K562 (cell line): Measurements from ENCODE around the gene SKOR1. TPM values are rescaled to one million over a fixed set of nuclear protein-coding genes. Genes with fewer than 3 reads are reported as not detected.

Experiments
- ARID1B ChIP-seq: fragments of 450-650 bp; IDR thresholded peaks from 2 replicates; pipeline ENCODE4 v1.6.1; 2016; ENCODE audit warnings: antibody characterized with exemption, mild to moderate bottlenecking, inconsistent platforms
- ATF7 ChIP-seq: fragments of 450-650 bp; IDR thresholded peaks from 2 replicates; pipeline ENCODE4 v1.7.1; 2014; ENCODE audit warnings: mild to moderate bottlenecking, moderate library complexity
- BHLHE40 ChIP-seq: IDR thresholded peaks from 2 replicates; pipeline ENCODE4 v1.6.1; 2011; ENCODE audit warnings: low read length, improper control_type of control experiment
- CTBP1 ChIP-seq: fragments of 450-650 bp; IDR thresholded peaks from 2 replicates; pipeline ENCODE4 v1.6.1; 2016; ENCODE audit warnings: borderline replicate concordance
- CXXC5 ChIP-seq: fragments of 250-450 bp; sonication (Bioruptor Pico); IDR thresholded peaks from 2 replicates; pipeline ENCODE4 v1.8.0; 2022; ENCODE audit warnings: inconsistent platforms, mild to moderate bottlenecking, moderate library complexity
- DPF2 ChIP-seq: fragments of 450-650 bp; IDR thresholded peaks from 2 replicates; pipeline ENCODE4 v1.6.1; 2016
- EP300 ChIP-seq: IDR thresholded peaks from 2 replicates; pipeline ENCODE4 v1.6.1; 2012; ENCODE audit warnings: low read length, improper control_type of control experiment
- EP400 ChIP-seq: fragments of 450-650 bp; IDR thresholded peaks from 2 replicates; pipeline ENCODE4 v1.6.1; 2017; ENCODE audit warnings: antibody characterized with exemption, mild to moderate bottlenecking, moderate library complexity
- FOSL1 ChIP-seq: fragments of 200-800 bp; sonication (Bioruptor generic); conservative IDR thresholded peaks from 2 replicates; pipeline ENCODE4 v1.6.1; 2016; ENCODE audit warnings: missing genetic modification characterization, missing compliant biosample characterization
- JUND ChIP-seq, 2 experiments: IDR thresholded peaks; 2 replicates in 1 of 2; 3 replicates in 1 of 2; pipeline ENCODE4 v1.6.1; 2011; ENCODE audit warnings: borderline replicate concordance in 2 of 2, low read depth in 2 of 2, low read length in 2 of 2, improper control_type of control experiment in 1 of 2, missing biosample characterization in 1 of 2, missing genetic modification characterization in 1 of 2, missing genetic modification reagents in 1 of 2
- MEIS2 ChIP-seq: fragments of 450-650 bp; IDR thresholded peaks from 2 replicates; pipeline ENCODE4 v1.6.1; 2014; ENCODE audit warnings: mild to moderate bottlenecking; ENCODE audit not compliant: partially characterized antibody
- NEUROD1 ChIP-seq: fragments of 150-350 bp; IDR thresholded peaks from 2 replicates; pipeline ENCODE4 v1.6.1; 2014; ENCODE audit warnings: borderline replicate concordance, low read length, low read depth; ENCODE audit not compliant: partially characterized antibody
- NFE2L1 ChIP-seq: fragments of 450-650 bp; IDR thresholded peaks from 2 replicates; pipeline ENCODE4 v1.6.1; 2016; ENCODE audit warnings: missing genetic modification characterization, low read depth, mild to moderate bottlenecking, missing compliant biosample characterization, moderate library complexity, borderline replicate concordance
- PML ChIP-seq: IDR thresholded peaks from 2 replicates; pipeline ENCODE4 v1.6.1; 2012; ENCODE audit warnings: low read length, inconsistent platforms
- POLR2H ChIP-seq: IDR thresholded peaks from 2 replicates; pipeline ENCODE4 v1.6.1; 2016; ENCODE audit warnings: missing genetic modification characterization, low read depth, mild to moderate bottlenecking, control low read depth, missing compliant biosample characterization, moderate library complexity
- POLR3A ChIP-seq: IDR thresholded peaks from 2 replicates; pipeline ENCODE4 v1.6.1; 2011; ENCODE audit warnings: borderline replicate concordance, mild to moderate bottlenecking, moderate library complexity; ENCODE audit not compliant: insufficient read length, insufficient read depth; ENCODE audit errors: extremely low read depth
- PTBP1 ChIP-seq: fragments of 200-400 bp; formaldehyde crosslinking; IDR thresholded peaks from 2 replicates; pipeline ENCODE4 v1.6.1; 2017; ENCODE audit warnings: low read depth, low read length
- RCOR1 ChIP-seq, 2 experiments: IDR thresholded peaks; 2 replicates each; pipeline ENCODE4 v1.6.1; 2012; ENCODE audit warnings: low read depth in 2 of 2, low read length in 2 of 2, borderline replicate concordance in 1 of 2, improper control_type of control experiment in 1 of 2
- RNF2 ChIP-seq: sonication (generic); IDR thresholded peaks from 2 replicates; pipeline ENCODE4 v1.6.1; 2016
- SMAD3 ChIP-seq: fragments of 450-650 bp; formaldehyde crosslinking; conservative IDR thresholded peaks from 2 replicates; pipeline ENCODE4 v1.4.0; 2020; ENCODE audit warnings: mild to moderate bottlenecking
- SRSF3 ChIP-seq: fragments of 200-400 bp; formaldehyde crosslinking; IDR thresholded peaks from 2 replicates; pipeline ENCODE4 v1.6.1; 2016; ENCODE audit warnings: mild to moderate bottlenecking, low read length, moderate library complexity; ENCODE audit not compliant: insufficient read depth
- TEAD4 ChIP-seq, 2 experiments: sonication (generic) in 1 of 2; formaldehyde crosslinking in 1 of 2; IDR thresholded peaks; 2 replicates each; pipeline versions ENCODE4 v1.6.1 to v1.8.0; 2012 to 2022; ENCODE audit warnings: borderline replicate concordance in 1 of 2, inconsistent platforms in 1 of 2, low read length in 1 of 2, mild to moderate bottlenecking in 1 of 2, missing genetic modification reagents in 1 of 2
- U2AF2 ChIP-seq: fragments of 200-400 bp; formaldehyde crosslinking; optimal IDR thresholded peaks from 2 replicates; pipeline ENCODE3; 2017; ENCODE audit warnings: low read depth, mild to moderate bottlenecking, low read length
- ZBED1 ChIP-seq: IDR thresholded peaks from 2 replicates; pipeline ENCODE4 v1.6.1; 2014
- ZEB2 ChIP-seq: fragments of 450-650 bp; IDR thresholded peaks from 2 replicates; pipeline ENCODE4 v1.6.1; 2016
- ZNF143 ChIP-seq: sonication (generic); formaldehyde crosslinking; IDR thresholded peaks from 2 replicates; pipeline ENCODE4 v1.9.0; 2022; ENCODE audit warnings: mild to moderate bottlenecking, missing genetic modification reagents
- ZNF347 ChIP-seq: fragments of 450-650 bp; formaldehyde crosslinking; IDR thresholded peaks from 2 replicates; pipeline ENCODE4 v1.4.0; 2020; ENCODE audit warnings: low read depth, mild to moderate bottlenecking, moderate library complexity
- ZNF354B ChIP-seq: fragments of 250-450 bp; sonication (Bioruptor Pico); IDR thresholded peaks from 2 replicates; pipeline ENCODE4 v1.4.0; 2020
- polyA plus RNA-seq, 8 experiments: library from polyadenylated mRNA; depleted of rRNA in 4 of 8; stranded (reverse) in 5 of 8; unstranded in 3 of 8; fragments of >200 nt; fragmentation: Nextera tagmentation in 2 of 8; fragmentation: Illumina TruSeq in 1 of 8; extraction: Ambion mirVana in 2 of 8; extraction: Trizol in 1 of 8; gene quantifications; 2 replicates each; pipeline versions ENCODE4 v1.2.1 to v1.2.3, GENCODE V29; 2011 to 2014; ENCODE audit warnings: inconsistent platforms in 1 of 8, missing spikeins in 1 of 8
- total RNA-seq, 7 experiments: library from RNA; depleted of rRNA in 6 of 7; stranded (reverse); fragments of >200 nt in 6 of 7; fragmentation: Illumina TruSeq in 2 of 7; extraction: Trizol in 2 of 7; gene quantifications; 2 replicates each; pipeline versions ENCODE4 v1.2.1 to v1.2.3, GENCODE V29; 2011 to 2021; ENCODE audit warnings: low replicate concordance in 1 of 7
- TF ChIP-seq, protein P1 (sequence below): fragments of 450-650 bp; IDR thresholded peaks from 2 replicates; pipeline ENCODE4 v1.6.1; 2016; ENCODE audit warnings: low read depth, mild to moderate bottlenecking, moderate library complexity
- TF ChIP-seq, protein P2 (sequence below), 2 experiments: IDR thresholded peaks; 2 replicates each; pipeline ENCODE4 v1.6.1; 2012; ENCODE audit warnings: improper control_type of control experiment in 2 of 2, low read depth in 2 of 2, low read length in 2 of 2, borderline replicate concordance in 1 of 2

Gene SKOR1
- total and polyA plus RNA-seq, 9 of the 15 experiments (the other 6 are each of a cell fraction or from before 2014, with no cell fraction given), result 0.04 to 0.41 (median 0.09) TPM; not detected in 3

DNA sequence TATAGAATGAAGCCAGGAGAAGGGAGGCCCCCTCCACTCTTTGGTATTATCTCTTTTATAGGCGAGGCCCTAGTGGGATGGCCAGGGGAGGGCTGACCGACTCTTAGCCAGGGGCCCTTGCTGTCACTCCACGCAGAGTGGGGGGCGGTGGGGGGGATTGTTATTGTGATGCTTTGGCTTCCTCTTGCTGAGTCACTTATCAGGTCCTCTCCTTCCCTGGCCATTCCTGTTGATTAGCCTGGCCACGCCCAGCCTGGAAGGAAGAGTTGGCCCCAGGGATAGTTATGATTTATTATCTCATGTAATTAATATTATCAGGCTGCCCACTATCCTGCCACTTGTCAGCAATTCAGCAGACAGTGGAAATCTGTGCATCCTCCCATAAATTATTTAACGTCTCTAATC is 25.5 kb upstream of the SKOR1 start (continued):
- TF ChIP-seq TEAD4 (IDR thresholded peaks at IDR 0.05; ENCODE audit: low read length) (peak; percentile 59; the same call in 1 of the 2 replicates), TEAD4 (CRISPR knock-in tag; IDR thresholded peaks at IDR 0.05; ENCODE audit: borderline replicate concordance) (no peak), NEUROD1 (peak; percentile 17), SMAD3 (CRISPR knock-in tag) (no peak), BHLHE40 (no peak), RCOR1 (IDR thresholded peaks at IDR 0.05; ENCODE audit: borderline replicate concordance in 1 of 2, low read depth in 2 of 2, low read length in 2 of 2) (peak; percentile 59 to 97; a peak in 3 of 4 replicates), NFE2L1 (tag) (no peak), RNF2 (no peak), ZNF347 (CRISPR knock-in tag) (no peak), U2AF2 (no peak), POLR2H (tag) (no peak), CTBP1 (peak; percentile 71), ZBED1 (no peak), ATF7 (no peak), CXXC5 (CRISPR knock-in tag) (peak; percentile 48; the same call in 1 of the 2 replicates), ZNF354B (no peak), PTBP1 (no peak), MEIS2 (peak; percentile 90), SRSF3 (no peak), ARID1B (peak; percentile 82), JUND (IDR thresholded peaks at IDR 0.05; ENCODE audit: borderline replicate concordance, low read depth, low read length) (peak; percentile 28; the same call in 1 of the 2 replicates), JUND (tag; IDR thresholded peaks at IDR 0.05; ENCODE audit: borderline replicate concordance, low read depth, low read length) (no peak), POLR3A (no peak), ZNF143 (CRISPR knock-in tag) (no peak), DPF2 (peak; percentile 59), FOSL1 (tag) (peak; percentile 61), PML (no peak), ZEB2 (no peak), EP300 (peak; percentile 73), EP400 (no peak)
- TF ChIP-seq, protein P1, sequence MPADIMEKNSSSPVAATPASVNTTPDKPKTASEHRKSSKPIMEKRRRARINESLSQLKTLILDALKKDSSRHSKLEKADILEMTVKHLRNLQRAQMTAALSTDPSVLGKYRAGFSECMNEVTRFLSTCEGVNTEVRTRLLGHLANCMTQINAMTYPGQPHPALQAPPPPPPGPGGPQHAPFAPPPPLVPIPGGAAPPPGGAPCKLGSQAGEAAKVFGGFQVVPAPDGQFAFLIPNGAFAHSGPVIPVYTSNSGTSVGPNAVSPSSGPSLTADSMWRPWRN, result peak; percentile 67
- TF ChIP-seq, protein P2, sequence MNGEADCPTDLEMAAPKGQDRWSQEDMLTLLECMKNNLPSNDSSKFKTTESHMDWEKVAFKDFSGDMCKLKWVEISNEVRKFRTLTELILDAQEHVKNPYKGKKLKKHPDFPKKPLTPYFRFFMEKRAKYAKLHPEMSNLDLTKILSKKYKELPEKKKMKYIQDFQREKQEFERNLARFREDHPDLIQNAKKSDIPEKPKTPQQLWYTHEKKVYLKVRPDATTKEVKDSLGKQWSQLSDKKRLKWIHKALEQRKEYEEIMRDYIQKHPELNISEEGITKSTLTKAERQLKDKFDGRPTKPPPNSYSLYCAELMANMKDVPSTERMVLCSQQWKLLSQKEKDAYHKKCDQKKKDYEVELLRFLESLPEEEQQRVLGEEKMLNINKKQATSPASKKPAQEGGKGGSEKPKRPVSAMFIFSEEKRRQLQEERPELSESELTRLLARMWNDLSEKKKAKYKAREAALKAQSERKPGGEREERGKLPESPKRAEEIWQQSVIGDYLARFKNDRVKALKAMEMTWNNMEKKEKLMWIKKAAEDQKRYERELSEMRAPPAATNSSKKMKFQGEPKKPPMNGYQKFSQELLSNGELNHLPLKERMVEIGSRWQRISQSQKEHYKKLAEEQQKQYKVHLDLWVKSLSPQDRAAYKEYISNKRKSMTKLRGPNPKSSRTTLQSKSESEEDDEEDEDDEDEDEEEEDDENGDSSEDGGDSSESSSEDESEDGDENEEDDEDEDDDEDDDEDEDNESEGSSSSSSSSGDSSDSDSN (IDR thresholded peaks at IDR 0.05; ENCODE audit: borderline replicate concordance in 1 of 2, low read depth in 2 of 2, low read length in 2 of 2), result no peak
